ENCODE data around the gene SLC15A4.

DNA sequence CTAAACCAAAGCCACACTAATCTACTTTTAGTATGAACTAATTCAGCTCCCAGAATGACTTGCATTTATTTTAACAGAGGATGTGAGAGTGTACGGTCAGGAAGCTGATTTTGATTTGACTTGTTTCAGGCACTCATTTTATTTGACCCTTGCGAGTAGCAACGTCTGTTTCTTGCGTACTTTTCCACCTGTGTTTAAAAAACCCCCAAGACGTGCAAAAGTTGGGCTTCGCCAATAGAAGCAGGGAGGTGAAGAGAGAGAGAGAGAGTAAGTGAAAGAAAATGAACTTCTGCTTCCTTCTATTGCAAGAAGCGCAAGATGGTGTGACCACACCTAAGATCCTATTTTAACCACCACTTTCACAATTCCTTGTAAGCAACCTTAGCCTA is 6.7 kb upstream of the SLC15A4 start:
- TF ChIP-seq POLR2AphosphoS5 (IDR thresholded peaks at IDR 0.05; ENCODE audit: low read depth, low read length) (no peak), POLR2A (IDR thresholded peaks at IDR 0.05; ENCODE audit: low read depth, low read length) (no peak)
